ENCODE results near the gene CCL7.

The CCL7 gene

DNA sequence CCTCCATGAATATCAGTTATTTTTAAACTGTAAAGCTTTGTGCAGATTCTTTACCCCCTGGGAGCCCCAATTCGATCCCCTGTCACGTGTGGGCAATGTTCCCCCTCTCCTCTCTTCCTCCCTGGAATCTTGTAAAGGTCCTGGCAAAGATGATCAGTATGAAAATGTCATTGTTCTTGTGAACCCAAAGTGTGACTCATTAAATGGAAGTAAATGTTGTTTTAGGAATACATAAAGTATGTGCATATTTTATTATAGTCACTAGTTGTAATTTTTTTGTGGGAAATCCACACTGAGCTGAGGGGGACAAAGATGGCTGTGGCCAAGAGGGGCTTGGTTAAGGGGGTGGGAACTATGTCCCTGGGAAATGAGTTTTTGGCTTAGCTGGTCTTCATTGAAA lies 17.9 kb downstream of the CCL7 start:
- no peak for DNase-seq (ENCODE audit: low read depth in 2 of 2)

GRCh38 chr17:34290586-34290985 lies 20.6 kb downstream of the CCL7 start:
- no peak for DNase-seq (ENCODE audit: low read depth in 2 of 2)

- DNase-seq (ENCODE audit: low read depth in 2 of 2): no peak
Measured at GRCh38 chr17:34291721-34292348, 21.8 kb downstream of the CCL7 start.

GRCh38 chr17:34299027-34299426 lies 29.0 kb downstream of the CCL7 start:
- no peak for DNase-seq (ENCODE audit: low read depth in 2 of 2)

DNA sequence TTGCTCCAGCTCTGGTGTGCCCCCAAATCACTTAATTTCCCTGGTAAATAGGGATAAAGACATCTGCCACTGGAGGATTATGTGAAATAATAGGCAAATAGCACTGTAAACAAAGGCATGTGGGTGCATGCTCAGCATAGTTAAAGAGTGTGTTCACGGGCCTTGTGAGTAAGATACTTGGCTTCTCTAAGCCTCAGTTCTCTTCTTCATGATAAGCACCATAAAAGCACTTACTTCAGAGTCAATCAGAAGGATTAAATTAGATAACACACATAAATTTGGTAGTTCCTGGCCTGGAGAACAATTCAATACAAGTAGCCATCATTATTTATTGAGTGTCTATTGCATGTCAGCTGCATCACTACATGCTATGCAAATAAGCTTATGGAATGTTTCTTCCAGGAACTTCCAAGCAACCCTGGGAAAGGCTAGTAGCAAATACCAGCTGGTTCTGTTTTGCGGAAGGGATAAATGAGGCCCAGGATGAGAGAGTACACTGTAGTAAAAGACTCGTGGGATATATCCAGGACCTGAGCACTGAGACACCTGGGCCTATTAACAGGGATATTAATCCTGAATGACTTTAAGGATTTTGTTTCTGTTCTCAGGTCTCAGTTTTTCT lies 30.0 kb downstream of the CCL7 start:
- no peak for DNase-seq (ENCODE audit: low read depth in 2 of 2)

GRCh38 chr17:34300652-34301370 lies 30.8 kb downstream of the CCL7 start:
- DNase-seq (ENCODE audit: low read depth in 2 of 2): no peak

GRCh38 chr17:34301986-34302385 lies 32.0 kb downstream of the CCL7 start:
- no peak for DNase-seq (ENCODE audit: low read depth in 2 of 2)

DNA sequence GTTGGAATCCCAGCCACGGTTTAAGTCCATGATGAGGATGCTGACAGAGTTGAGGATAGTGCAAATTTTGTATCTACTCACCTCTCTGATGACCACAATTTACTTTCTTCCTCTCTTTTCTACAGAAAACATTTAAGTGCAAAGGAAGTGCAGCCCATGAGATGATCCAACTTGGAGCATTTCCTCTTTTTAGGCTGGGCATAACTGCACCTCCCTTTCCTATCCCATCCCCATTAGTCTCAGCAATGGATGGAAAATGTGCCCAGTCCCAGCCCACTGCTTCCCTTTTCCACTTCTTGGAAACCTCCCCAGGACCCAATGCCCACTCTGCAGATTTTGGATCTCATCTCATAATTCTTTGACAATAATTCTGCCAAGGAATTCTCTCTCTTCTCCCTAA lies 32.6 kb downstream of the CCL7 start:
- no peak for DNase-seq (ENCODE audit: low read depth in 2 of 2)

- no peak for DNase-seq (ENCODE audit: low read depth in 2 of 2)
Measured at GRCh38 chr17:34303606-34304005, 33.6 kb downstream of the CCL7 start.

- DNase-seq (ENCODE audit: low read depth in 2 of 2): no peak
Measured at GRCh38 chr17:34305061-34305460, 35.0 kb downstream of the CCL7 start.

DNA sequence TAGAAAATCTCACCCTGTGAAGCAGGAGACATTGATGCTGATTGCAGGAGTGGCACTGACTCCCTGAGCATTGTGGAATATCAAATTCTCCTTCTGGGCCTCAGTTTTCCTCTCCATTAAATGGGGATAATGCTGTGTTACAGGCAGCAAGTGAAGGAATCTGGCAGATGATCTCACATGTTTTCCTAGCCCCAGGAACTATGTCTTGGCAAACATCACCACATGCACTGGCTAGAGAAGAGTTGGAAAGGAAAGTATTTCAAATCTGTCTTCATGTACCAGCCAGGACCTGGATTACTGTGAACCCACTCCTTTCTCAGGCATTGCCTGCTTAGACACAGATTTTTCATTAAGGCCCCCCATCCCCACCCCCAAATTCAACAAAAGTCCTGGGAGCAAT lies 35.6 kb downstream of the CCL7 start:
- DNase-seq (ENCODE audit: low read depth in 2 of 2): no peak

DNA sequence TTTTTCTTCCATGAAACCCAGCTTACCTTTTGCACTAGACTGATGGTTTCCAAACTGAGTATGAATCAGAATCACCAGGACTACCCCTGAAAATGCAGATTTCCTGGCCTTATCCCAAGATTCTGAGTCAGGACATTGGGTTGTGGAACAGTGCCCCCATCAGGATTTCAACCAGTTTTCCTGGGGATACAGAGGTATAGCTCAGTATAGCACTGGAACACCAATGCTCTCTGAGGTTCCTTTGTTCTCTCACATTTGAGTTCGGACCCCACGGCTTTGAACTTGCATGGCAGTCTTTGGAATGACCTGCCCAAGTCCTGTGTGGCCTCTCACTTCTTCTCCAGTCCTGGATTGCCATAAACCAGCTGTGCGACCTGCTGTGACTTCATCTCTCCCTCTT lies 36.4 kb downstream of the CCL7 start:
- DNase-seq (ENCODE audit: low read depth in 2 of 2): no peak

GRCh38 chr17:34307110-34307509 lies 37.1 kb downstream of the CCL7 start:
- DNase-seq (ENCODE audit: low read depth in 2 of 2): no peak

DNA sequence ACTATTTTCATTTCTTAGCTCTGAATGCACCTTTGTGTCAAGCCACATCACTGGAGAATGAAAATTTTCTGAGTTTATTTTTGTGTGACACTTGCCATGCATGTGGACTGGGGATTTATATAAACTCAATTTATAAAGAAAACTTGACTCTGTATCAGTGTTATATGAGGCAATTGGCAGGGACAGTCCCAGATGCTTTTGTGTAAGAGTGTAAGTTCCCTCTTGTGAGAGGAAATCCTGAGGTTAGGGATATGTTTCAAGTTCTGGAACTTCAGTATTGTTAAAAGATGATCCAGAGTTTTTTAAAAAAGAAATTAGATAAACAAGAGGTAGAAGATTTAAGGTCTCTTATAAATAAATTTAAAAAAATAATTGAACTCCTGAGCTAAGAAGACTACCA lies 38.4 kb downstream of the CCL7 start:
- no peak for DNase-seq (ENCODE audit: low read depth in 2 of 2)

GRCh38 chr17:34311291-34311690 lies 41.3 kb downstream of the CCL7 start:
- no peak for DNase-seq (ENCODE audit: low read depth in 2 of 2)

DNA sequence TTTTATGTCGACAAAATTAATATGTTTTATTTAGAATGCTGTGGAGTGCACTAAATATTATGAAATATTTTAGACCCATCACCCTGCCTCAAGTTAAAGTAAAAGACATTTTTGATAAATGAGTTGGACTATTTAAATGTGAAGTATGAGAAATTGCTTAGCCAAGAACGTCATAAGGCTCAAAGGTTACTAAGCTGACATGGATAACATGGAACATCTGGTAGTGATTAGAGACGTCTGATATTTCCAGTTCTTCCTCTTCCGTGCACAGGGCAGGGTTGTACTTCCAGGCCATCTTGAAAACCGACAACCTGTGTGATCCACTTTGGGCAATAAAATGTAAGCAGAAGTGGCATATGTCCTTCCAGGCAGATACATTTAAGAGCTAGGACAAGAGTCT lies 42.1 kb downstream of the CCL7 start:
- DNase-seq (ENCODE audit: low read depth in 2 of 2): no peak

GRCh38 chr17:34313164-34313563 lies 43.1 kb downstream of the CCL7 start:
- no peak for DNase-seq (ENCODE audit: low read depth in 2 of 2)

DNA sequence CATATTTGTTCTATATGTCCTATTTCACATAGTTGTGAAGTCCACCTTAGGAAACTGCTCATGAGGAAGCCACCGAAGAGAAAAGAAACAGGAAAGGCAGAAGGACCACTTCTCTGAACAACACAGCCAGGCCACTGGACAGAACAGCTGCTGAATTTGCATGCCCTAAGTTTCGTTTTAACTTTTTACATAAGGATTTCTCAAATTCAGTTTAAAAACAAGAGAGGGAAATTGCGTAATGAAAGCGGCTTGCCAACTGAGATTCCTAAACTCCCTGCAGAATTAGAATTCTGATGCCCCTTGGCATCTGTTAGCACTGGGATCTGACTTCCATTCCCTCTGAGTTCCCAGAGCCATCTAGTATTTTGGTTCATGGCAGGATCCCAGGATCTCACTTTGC lies 44.3 kb downstream of the CCL7 start:
- no peak for DNase-seq (ENCODE audit: low read depth in 2 of 2)

- no peak for DNase-seq (ENCODE audit: low read depth in 2 of 2)
Measured at GRCh38 chr17:34318474-34318873, 48.5 kb downstream of the CCL7 start.

- no peak for DNase-seq (ENCODE audit: low read depth in 2 of 2)
Measured at GRCh38 chr17:34319039-34319483, 49.0 kb downstream of the CCL7 start, which contains the start of gene CCL8. Gene CCL8, plus strand, starts transcription at chr17:34319435. Its CDS starts 67 bp downstream, at chr17:34319502.

Measured in stimulated activated CD8-positive, alpha-beta memory T cell treated with anti-CD3 and anti-CD28 coated beads, Interleukin-7, amount 100 ng/mL, for 1 hour (primary cell).